GM10266 (cell line): ENCODE results near the gene USP2.
"Not testable (repeated sequence)": the region's sequence is repeated elsewhere in the genome, so short reads cannot be mapped to it uniquely, and the experiment has no call there.

Experiments
- DNase-seq: peaks from one replicate; pipeline ENCODE4 v3.0.0; 2012; ENCODE audit errors: extremely low spot score
- TF ChIP-seq, protein P1 (sequence below): IDR thresholded peaks from 2 replicates; pipeline ENCODE4 v1.5.1; 2012; ENCODE audit warnings: mild to moderate bottlenecking, low read depth; ENCODE audit not compliant: control insufficient read depth, insufficient read depth; ENCODE audit errors: missing control alignments

The USP2 gene

GRCh38 chr11:119414321-119414720 is 32.8 kb upstream of the USP2 start:
- DNase-seq, result no peak
- TF ChIP-seq, protein P1, sequence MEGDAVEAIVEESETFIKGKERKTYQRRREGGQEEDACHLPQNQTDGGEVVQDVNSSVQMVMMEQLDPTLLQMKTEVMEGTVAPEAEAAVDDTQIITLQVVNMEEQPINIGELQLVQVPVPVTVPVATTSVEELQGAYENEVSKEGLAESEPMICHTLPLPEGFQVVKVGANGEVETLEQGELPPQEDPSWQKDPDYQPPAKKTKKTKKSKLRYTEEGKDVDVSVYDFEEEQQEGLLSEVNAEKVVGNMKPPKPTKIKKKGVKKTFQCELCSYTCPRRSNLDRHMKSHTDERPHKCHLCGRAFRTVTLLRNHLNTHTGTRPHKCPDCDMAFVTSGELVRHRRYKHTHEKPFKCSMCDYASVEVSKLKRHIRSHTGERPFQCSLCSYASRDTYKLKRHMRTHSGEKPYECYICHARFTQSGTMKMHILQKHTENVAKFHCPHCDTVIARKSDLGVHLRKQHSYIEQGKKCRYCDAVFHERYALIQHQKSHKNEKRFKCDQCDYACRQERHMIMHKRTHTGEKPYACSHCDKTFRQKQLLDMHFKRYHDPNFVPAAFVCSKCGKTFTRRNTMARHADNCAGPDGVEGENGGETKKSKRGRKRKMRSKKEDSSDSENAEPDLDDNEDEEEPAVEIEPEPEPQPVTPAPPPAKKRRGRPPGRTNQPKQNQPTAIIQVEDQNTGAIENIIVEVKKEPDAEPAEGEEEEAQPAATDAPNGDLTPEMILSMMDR, result no peak

DNA sequence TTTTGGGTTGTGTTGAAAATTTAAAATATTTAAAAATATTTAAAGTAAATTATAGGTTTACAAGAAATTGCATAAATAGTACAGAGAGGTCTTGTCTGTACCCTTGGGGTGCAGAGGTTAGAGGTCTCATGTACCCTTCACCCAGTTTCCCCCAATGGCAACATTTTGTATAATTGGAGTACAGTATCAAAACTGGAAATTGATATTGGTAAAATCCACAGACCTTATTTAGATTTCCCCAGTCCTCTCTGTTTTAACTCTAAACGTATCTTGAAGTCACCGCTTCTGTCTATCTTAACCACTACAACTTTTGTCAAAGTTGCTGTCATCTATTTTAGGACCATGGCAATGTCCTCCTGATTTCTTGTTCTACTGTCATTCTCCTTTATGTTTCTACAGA is 30.6 kb upstream of the USP2 start:
- DNase-seq, result no peak
- TF ChIP-seq, protein P1, result no peak

DNA sequence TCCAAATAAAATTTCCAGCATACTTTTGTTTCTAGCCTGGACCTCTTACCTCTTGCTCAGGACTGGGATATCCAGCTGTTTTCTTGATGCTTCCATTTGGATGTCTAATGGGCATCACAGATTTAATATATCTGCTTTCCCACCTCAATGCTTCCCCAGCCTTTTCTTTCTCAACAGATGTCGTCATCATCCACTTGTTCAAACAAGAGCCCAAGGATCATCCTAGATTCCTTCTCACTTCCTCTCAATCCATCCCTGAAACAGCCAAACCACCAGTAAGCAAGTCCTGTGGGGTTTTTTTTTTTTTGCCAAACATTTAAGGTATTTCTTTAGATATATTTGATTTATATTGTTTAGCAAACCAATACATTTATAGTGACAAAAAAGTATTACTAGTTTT is 29.0 kb upstream of the USP2 start:
- DNase-seq, result no peak
- TF ChIP-seq, protein P1, result no peak

- no peak for DNase-seq
- TF ChIP-seq, protein P1, result no peak
Measured at GRCh38 chr11:119409731-119410130, 28.2 kb upstream of the USP2 start.

DNA sequence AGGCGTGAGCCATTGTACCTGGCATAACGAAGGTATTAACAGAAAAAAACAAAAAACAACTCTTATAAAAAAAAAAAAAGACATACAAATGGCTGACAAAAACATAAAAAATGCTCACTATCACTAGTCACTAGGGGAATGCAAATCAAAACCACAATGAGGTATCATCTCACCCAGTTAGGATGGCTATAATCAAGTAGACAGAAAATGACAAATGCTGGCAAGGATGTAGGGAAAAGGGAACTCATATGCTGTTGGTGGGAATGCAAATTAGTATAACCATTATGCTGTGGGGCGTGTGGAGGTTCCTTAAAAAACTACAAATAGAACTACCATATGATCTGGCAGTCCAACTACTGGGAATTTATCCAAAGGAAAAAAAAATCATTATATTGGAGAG is 24.5 kb upstream of the USP2 start:
- no peak for DNase-seq
- TF ChIP-seq, protein P1, result no peak

- not testable (repeated sequence) for DNase-seq
Measured at GRCh38 chr11:119405448-119405847, 24.0 kb upstream of the USP2 start.

DNA sequence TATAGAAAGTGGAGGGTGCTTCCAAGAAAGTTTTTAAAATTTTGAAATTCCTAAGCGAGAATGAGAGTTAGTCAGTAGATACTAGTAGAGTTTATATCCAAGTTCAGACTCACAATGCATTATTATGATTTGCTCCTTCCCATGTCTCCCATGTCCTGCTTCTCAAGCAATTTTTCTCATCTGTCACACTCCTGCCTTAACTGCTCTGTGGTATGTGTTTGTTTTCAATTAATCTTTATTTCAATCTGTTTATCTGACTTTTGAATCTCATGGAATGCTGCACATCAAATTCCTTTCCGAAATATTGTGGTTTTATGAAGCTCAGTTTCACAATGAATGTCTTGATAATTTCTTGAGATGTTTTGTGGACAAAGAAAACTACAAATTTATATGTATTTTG is 23.4 kb upstream of the USP2 start:
- TF ChIP-seq, protein P1, result no peak
- DNase-seq, result no peak

- DNase-seq, result no peak
- TF ChIP-seq, protein P1, result no peak
Measured at GRCh38 chr11:119403021-119403420, 21.5 kb upstream of the USP2 start.
